ENCODE measurements around the gene CLIC2.
"Not testable (repeated sequence)": the region's sequence is repeated elsewhere in the genome, so short reads cannot be mapped to it uniquely, and the experiment has no call there.

- TF ChIP-seq CTCF, EZH2 (IDR thresholded peaks at IDR 0.05): not testable (repeated sequence)
These were observed 47.6 kb upstream of the CLIC2 start, which contains the start of gene F8A2 for GRCh38 chrX:155381843-155382528.

All from neural progenitor cell (in vitro differentiated cells).